Measurements from ENCODE around the gene ALPG. TPM values are rescaled to one million over a fixed set of nuclear protein-coding genes. Genes with fewer than 3 reads are reported as not detected.

The ALPG gene
- total RNA-seq, 1 donor from 2014 or later = not detected

DNA sequence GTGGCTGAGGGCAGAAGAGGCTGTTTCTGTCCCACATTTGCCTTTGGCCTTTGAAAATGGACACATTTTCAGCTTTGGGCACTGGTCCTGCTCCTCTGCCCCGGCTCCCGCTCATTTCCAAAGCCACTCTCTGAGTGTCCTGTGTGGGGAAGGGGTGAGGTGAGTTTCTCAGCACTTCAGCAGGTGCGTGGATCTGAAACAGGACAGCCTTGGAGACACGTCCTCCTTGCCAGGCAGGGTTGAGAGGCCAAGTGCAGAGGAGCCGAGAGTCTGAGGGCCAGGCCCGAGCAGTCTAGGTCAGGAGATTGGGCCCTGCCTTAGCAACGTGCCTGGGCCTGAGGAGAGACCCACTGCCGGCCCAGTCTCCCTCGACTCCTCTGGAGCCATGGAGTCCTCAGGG lies 27.4 kb downstream of the ALPG start:
- Mint-ChIP-seq H3K36me3 (ENCODE audit: low read depth) (no peaks in the 10 kb centered on the region), H3K4me3 (ENCODE audit: unreplicated experiment) (no peak overlapping the region), H3K27me3 (ENCODE audit: low read depth) (peaks cover 11% of the 10 kb centered on the region), H3K9me3 (ENCODE audit: low read depth) (no peaks in the 10 kb centered on the region), H3K27ac (ENCODE audit: unreplicated experiment) (no peak overlapping the region), H3K4me1 (ENCODE audit: low read depth) (no peaks in the 10 kb centered on the region)
- TF ChIP-seq, protein P1, sequence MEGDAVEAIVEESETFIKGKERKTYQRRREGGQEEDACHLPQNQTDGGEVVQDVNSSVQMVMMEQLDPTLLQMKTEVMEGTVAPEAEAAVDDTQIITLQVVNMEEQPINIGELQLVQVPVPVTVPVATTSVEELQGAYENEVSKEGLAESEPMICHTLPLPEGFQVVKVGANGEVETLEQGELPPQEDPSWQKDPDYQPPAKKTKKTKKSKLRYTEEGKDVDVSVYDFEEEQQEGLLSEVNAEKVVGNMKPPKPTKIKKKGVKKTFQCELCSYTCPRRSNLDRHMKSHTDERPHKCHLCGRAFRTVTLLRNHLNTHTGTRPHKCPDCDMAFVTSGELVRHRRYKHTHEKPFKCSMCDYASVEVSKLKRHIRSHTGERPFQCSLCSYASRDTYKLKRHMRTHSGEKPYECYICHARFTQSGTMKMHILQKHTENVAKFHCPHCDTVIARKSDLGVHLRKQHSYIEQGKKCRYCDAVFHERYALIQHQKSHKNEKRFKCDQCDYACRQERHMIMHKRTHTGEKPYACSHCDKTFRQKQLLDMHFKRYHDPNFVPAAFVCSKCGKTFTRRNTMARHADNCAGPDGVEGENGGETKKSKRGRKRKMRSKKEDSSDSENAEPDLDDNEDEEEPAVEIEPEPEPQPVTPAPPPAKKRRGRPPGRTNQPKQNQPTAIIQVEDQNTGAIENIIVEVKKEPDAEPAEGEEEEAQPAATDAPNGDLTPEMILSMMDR (IDR thresholded peaks at IDR 0.05) = no peak
- no peak for DNase-seq (ENCODE audit: low spot score)

DNA sequence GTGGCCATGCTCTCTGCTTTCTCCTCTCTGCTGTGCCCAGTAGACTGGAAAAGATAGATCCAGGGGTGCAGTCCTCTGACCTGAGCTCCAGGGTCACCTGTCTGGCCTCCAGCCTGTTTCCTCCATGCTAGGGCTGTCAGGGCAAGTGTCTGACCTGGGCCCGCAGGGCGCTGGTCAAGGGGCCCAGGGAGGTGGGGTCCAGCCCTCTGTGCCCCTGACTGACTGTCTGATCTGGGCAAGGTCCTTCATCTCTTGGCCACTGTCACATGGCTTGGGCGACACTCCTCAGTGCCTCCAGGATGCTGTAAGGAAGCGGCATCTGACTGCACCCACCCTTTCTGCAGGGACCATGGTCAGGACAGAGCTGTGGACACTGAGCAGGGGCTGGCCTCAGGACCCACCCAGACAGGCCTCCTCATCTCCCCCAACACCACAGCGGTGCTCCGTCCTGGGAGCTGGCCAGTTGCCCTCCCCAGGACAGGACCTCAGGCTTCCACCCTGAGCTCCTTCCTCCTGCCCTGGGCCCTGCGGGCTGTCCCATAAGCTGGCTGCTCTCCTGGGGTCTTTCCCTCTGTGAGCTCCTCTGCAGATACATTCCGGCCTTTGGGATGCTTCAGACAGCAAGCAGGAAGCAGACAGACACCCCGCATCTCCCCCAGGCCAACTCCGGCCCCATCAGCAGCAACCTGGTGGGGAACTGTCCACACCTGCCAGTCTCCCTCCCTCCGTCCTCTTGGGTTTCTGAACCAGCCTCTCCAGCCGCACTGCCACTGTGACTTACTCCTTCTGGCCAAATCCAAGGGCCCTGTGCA lies 28.1 kb downstream of the ALPG start:
- Mint-ChIP-seq H3K4me3 (ENCODE audit: unreplicated experiment) (no peak overlapping the region), H3K27ac (ENCODE audit: unreplicated experiment) (no peak overlapping the region), H3K27me3 (ENCODE audit: low read depth) (peaks cover 11% of the 10 kb centered on the region), H3K36me3 (ENCODE audit: low read depth) (no peaks in the 10 kb centered on the region), H3K4me1 (ENCODE audit: low read depth) (no peaks in the 10 kb centered on the region), H3K9me3 (ENCODE audit: low read depth) (no peaks in the 10 kb centered on the region)
- no peak for DNase-seq (ENCODE audit: low spot score)
- TF ChIP-seq, protein P1 (IDR thresholded peaks at IDR 0.05) = no peak

DNA sequence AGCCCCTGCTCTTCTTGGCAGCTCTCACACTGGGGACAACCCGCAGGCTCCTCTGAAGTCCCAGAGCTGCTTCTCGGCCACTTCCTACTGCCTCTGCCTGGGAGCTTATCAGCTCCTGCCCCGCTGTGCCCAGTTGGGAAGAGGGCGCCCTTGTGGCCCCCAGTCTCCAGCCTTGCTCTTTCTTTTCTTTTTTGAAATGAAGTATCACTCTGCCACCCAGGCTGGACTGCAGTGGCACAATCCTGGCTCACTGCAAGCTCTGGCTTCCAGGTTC lies 28.7 kb downstream of the ALPG start:
- no peaks in the 10 kb centered on the region for H3K36me3 Mint-ChIP-seq (ENCODE audit: low read depth)
- TF ChIP-seq, protein P1 (IDR thresholded peaks at IDR 0.05) = no peak
- H3K9me3 Mint-ChIP-seq (ENCODE audit: low read depth) = no peaks in the 10 kb centered on the region
- H3K4me1 Mint-ChIP-seq (ENCODE audit: low read depth) = no peaks in the 10 kb centered on the region
- H3K27ac Mint-ChIP-seq (ENCODE audit: unreplicated experiment) = no peak overlapping the region
- DNase-seq (ENCODE audit: low spot score) = no peak
- H3K4me3 Mint-ChIP-seq (ENCODE audit: unreplicated experiment) = no peak overlapping the region
- H3K27me3 Mint-ChIP-seq (ENCODE audit: low read depth) = peaks cover 11% of the 10 kb centered on the region

DNA sequence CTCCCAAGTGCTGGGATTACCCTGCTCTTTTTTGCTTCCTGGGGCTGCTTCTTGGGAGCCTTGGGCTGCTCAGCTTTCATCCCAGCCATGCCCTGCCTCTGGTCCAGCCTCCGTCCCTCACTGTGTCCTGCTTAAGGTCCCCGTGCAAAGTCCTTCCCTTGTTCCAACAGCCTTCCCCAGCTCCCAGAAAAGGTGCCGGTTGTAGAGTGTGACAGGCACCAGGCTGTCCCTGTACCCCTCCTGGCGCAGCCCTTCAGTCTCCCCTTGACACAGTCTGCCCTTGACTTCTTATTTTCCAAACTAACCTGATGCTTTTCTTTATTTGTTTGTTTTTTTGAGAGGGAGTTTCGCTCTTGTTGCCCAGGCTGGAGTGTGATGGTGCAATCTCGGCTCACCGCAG lies 29.2 kb downstream of the ALPG start:
- TF ChIP-seq, protein P1 (IDR thresholded peaks at IDR 0.05) = no peak
- H3K36me3 Mint-ChIP-seq (ENCODE audit: low read depth) = no peaks in the 10 kb centered on the region
- no peak for DNase-seq (ENCODE audit: low spot score)
- no peak overlapping the region for H3K4me3 Mint-ChIP-seq (ENCODE audit: unreplicated experiment)
- peaks cover 11% of the 10 kb centered on the region for H3K27me3 Mint-ChIP-seq (ENCODE audit: low read depth)
- H3K4me1 Mint-ChIP-seq (ENCODE audit: low read depth) = no peaks in the 10 kb centered on the region
- H3K9me3 Mint-ChIP-seq (ENCODE audit: low read depth) = no peaks in the 10 kb centered on the region
- H3K27ac Mint-ChIP-seq (ENCODE audit: unreplicated experiment) = no peak overlapping the region

DNA sequence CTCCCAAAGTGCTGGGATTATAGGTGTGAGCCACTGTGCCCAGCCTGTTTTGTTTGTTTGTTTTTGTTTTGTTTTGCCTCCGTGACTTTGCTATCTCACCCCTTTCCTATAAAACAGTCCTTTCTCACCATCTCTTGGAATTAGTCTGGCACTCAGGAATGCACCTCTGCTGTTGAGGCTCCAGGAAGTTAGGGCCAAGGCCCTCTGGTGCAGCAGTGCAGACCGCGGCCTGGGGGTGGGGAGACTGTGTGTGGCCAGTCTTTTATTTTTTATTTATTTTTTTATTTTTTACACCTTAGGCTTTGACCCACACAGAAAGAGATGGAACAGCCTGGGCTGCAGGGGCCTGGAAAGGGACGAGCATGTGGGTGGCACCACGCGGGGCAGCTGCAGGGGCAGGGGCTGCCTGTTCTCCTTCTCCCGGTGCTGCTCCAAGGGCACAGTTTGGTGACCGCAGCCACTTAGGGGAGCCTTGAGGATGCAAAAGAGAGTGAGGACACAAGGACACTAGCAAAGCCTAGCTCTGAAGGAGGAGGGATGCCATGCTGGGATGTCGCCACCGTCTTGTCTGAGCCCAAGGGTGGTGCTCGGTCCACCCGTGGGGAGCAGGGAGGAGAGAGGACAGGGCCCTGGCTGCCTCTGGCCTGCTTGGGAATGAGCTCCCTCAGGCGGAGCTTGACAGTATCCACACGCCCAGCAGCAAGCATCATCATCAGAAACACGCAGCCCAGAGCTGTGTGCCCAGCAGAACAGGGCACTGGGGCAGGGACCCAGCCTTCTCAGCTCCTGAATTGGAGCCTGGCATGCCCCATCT lies 29.9 kb downstream of the ALPG start:
- Mint-ChIP-seq H3K27ac (ENCODE audit: unreplicated experiment) (no peak overlapping the region), H3K4me1 (ENCODE audit: low read depth) (no peaks in the 10 kb centered on the region), H3K36me3 (ENCODE audit: low read depth) (no peaks in the 10 kb centered on the region), H3K4me3 (ENCODE audit: unreplicated experiment) (no peak overlapping the region), H3K9me3 (ENCODE audit: low read depth) (no peaks in the 10 kb centered on the region), H3K27me3 (ENCODE audit: low read depth) (peaks cover 11% of the 10 kb centered on the region)
- TF ChIP-seq, protein P1 (IDR thresholded peaks at IDR 0.05) = no peak
- DNase-seq (ENCODE audit: low spot score) = no peak

All from chondrocyte (in vitro differentiated cells).